Left lung (tissue), 10 donors: Measurements from ENCODE around the gene DMAP1. TPM values are rescaled to one million over a fixed set of nuclear protein-coding genes. Genes with fewer than 3 reads are reported as not detected.
A peak's percentile ranks its signal among the peaks of the same experiment; 100 is the strongest.

Experiments used
- ATAC-seq: fragments of 200-7000 bp; cut with Tn5 transposase; one replicate; pipeline ENCODE4 v1.9.1; 2020; ENCODE audit warnings: moderate library complexity
- DNase-seq, 4 donors: peaks; one replicate each; pipeline ENCODE4 v3.0.0-alpha.2; 2013 to 2020
- H3K27ac ChIP-seq, 2 donors: fragments of 200-600 bp; sonication (generic) in 1 of 2; one replicate each; pipeline versions ENCODE4 v1.5.0 to v1.8.0; 2020 to 2021
- H3K27me3 ChIP-seq, 2 donors: fragments of 200-600 bp; sonication (generic) in 1 of 2; one replicate each; pipeline versions ENCODE4 v1.5.0 to v1.8.0; 2020 to 2021
- H3K36me3 ChIP-seq, 2 donors: fragments of 200-600 bp; sonication (generic) in 1 of 2; one replicate each; pipeline versions ENCODE4 v1.5.0 to v1.8.0; 2020 to 2021
- H3K4me1 ChIP-seq, 2 donors: fragments of 200-600 bp; one replicate each; pipeline ENCODE4 v1.8.0; 2021
- H3K4me3 ChIP-seq, 2 donors: fragments of 200-600 bp; sonication (generic) in 1 of 2; one replicate each; pipeline versions ENCODE4 v1.5.0 to v1.8.0; 2020 to 2021; ENCODE audit warnings: mild to moderate bottlenecking in 1 of 2
- H3K9me3 ChIP-seq, 2 donors: fragments of 200-600 bp; sonication (generic) in 1 of 2; one replicate each; pipeline versions ENCODE4 v1.5.0 to v1.8.0; 2020 to 2021
- intact Hi-C, 2 donors: fragments of 100-400 bp; cut with DNase I; formaldehyde crosslinking; loops; one replicate each; pipeline versions ENCODE4 v1.11.2 to v1.14.2; 2022
- polyA plus RNA-seq, 6 donors: library from polyadenylated mRNA; unstranded; fragments of 120-200 nt; gene quantifications; one replicate each; pipeline ENCODE4 v1.2.1, GENCODE V29; 2013; ENCODE audit not compliant: insufficient read length in 6 of 6
- total RNA-seq, 2 donors: library from RNA; stranded (reverse); fragmentation: NEBNext Ultra II Directional; extraction: Animal tissue kit (Norgen Biotek cat#: 25700); gene quantifications; one replicate each; pipeline ENCODE4 v1.2.1, GENCODE V29; 2021
- TF ChIP-seq, protein P1 (sequence below), 2 donors: fragments of 200-600 bp; sonication (generic) in 1 of 2; IDR thresholded peaks; one replicate each; pipeline versions ENCODE4 v1.5.0 to v1.8.0; 2021; ENCODE audit warnings: antibody characterized with exemption in 2 of 2
- donor health status: DM: no; HTN: yes; CAD: no.
- donor health status: DM: no; HTN: no; CAD: no.

Gene DMAP1
- total and polyA plus RNA-seq, 8 donors: 25.6 to 76.2 (median 66.5) TPM

DNA sequence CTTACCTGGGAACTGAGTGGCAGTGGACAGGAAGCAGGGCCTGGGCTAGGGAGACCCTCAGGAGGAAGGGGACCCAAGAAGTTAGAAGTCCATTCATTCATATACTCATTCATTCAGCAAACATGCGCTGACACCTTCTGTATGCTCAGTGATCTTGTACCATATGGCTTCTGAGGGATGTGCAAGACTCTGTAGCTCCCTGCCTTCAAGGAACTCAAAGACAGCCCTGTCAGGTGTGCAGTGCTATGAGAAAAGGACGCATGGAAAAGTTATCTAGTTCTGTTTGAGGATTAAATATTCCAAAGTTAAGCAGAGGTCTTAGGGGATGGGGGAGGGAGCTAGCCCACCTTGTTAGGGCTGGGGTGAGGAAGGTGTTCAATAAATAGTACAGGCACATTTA lies 12.5 kb downstream of the DMAP1 start:
- intact Hi-C loops: no loop called here
- no peak for ATAC-seq

DNA sequence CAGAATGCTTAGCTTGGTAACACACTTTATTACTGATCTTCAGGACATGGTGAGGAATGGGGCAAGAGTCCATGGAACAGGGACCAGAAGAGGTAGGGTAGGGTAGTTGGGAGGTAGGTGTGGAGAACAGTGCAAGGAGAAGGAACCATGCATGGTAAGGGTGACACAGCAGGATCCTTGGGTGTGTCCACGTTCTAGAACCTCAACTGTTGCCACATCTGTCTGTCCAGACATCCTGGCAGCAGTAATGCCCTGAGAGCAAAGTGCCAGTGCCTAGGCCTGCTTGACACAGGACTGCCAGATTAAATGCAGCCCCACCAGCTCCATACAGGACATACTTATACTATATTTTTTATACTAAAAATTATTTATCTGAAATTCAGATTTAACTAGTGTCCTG lies 13.9 kb downstream of the DMAP1 start:
- H3K36me3 ChIP-seq: peaks cover 0 to 9% of the 10 kb centered on the region in 2 donors
- H3K9me3 ChIP-seq: no peaks in the 10 kb centered on the region
- ATAC-seq (no peak), DNase-seq (no peak)
- H3K4me3 ChIP-seq: no peak overlapping the region
- peak overlapping the region in 1 of 2 donors; percentile 45 for H3K27ac ChIP-seq
- no peaks in the 10 kb centered on the region for H3K27me3 ChIP-seq
- TF ChIP-seq, protein P1, sequence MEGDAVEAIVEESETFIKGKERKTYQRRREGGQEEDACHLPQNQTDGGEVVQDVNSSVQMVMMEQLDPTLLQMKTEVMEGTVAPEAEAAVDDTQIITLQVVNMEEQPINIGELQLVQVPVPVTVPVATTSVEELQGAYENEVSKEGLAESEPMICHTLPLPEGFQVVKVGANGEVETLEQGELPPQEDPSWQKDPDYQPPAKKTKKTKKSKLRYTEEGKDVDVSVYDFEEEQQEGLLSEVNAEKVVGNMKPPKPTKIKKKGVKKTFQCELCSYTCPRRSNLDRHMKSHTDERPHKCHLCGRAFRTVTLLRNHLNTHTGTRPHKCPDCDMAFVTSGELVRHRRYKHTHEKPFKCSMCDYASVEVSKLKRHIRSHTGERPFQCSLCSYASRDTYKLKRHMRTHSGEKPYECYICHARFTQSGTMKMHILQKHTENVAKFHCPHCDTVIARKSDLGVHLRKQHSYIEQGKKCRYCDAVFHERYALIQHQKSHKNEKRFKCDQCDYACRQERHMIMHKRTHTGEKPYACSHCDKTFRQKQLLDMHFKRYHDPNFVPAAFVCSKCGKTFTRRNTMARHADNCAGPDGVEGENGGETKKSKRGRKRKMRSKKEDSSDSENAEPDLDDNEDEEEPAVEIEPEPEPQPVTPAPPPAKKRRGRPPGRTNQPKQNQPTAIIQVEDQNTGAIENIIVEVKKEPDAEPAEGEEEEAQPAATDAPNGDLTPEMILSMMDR (IDR thresholded peaks at IDR 0.05): no peak
- peaks cover 0 to 5% of the 10 kb centered on the region in 2 donors for H3K4me1 ChIP-seq
- intact Hi-C loops: no loop called here

More for the DNA sequence above, 12.5 kb downstream of the DMAP1 start:
- Histone ChIP-seq H3K4me1 (peaks cover 0 to 5% of the 10 kb centered on the region in 2 donors), H3K4me3 (no peak overlapping the region), H3K36me3 (peaks cover 0 to 15% of the 10 kb centered on the region in 2 donors), H3K27ac (no peak overlapping the region), H3K9me3 (no peaks in the 10 kb centered on the region), H3K27me3 (no peaks in the 10 kb centered on the region)
- no peak for DNase-seq
- TF ChIP-seq, protein P1 (IDR thresholded peaks at IDR 0.05): no peak

- peaks cover 0 to 5% of the 10 kb centered on the region in 2 donors for H3K4me1 ChIP-seq
- no peak for ATAC-seq
- no peak overlapping the region for H3K27ac ChIP-seq
Observed at GRCh38 chr1:44228218-44228617, 14.9 kb downstream of the DMAP1 start.

DNA sequence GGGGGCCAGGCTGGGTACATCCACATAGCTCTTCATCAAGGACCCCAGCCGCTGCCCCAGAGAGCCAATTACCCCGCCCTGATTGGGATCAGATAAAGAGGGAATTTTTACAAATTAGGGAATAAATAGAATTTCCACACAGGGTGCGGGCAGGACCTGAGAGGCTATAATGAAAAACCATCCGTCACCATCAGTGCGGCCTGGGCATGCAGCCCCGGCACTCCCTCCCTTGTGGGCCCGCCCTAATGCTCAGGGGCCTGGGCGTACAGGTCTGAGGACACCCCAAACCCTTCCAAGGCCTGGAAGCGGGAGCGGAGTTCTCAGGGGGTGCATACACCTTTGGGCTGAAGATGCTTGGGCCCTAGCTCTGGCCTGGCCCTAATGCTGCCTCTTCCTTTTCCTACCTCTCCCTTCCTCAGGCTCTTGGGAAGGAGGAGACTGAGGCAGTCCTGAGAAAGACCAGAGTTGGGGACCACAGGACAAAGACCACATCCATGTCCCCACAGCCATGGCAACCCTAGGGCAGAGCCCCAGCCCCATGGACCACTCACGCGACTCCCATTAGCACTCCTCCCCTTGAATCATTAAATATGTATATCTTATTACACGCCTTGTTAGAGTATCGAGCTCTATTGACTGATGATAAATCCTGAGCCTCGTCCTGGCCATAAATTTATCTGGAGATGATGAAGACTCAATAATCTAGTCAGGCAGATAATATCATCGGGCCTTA lies 16.3 kb downstream of the DMAP1 start:
- peaks cover 0 to 8% of the 10 kb centered on the region in 2 donors for H3K36me3 ChIP-seq
- no peak overlapping the region for H3K4me3 ChIP-seq
- no peak for ATAC-seq
- intact Hi-C loops: no loop called here
- H3K9me3 ChIP-seq: no peaks in the 10 kb centered on the region
- H3K27ac ChIP-seq: no peak overlapping the region
- H3K4me1 ChIP-seq: peaks cover 0 to 5% of the 10 kb centered on the region in 2 donors
- TF ChIP-seq, protein P1 (IDR thresholded peaks at IDR 0.05): no peak
- DNase-seq: peak in 1 of 4 donors; percentile 37
- no peaks in the 10 kb centered on the region for H3K27me3 ChIP-seq

More at GRCh38 chr1:44228218-44228617, 14.9 kb downstream of the DMAP1 start:
- Histone ChIP-seq H3K36me3 (peaks cover 0 to 8% of the 10 kb centered on the region in 2 donors), H3K4me3 (no peak overlapping the region), H3K9me3 (no peaks in the 10 kb centered on the region), H3K27me3 (no peaks in the 10 kb centered on the region)
- TF ChIP-seq, protein P1 (IDR thresholded peaks at IDR 0.05): no peak
- no peak for DNase-seq
- intact Hi-C loops: no loop called here

GRCh38 chr1:44230796-44231195 lies 17.5 kb downstream of the DMAP1 start:
- H3K27ac ChIP-seq: no peak overlapping the region
- H3K4me1 ChIP-seq: peaks cover 0 to 5% of the 10 kb centered on the region in 2 donors
- intact Hi-C loops: no loop called here
- TF ChIP-seq, protein P1 (IDR thresholded peaks at IDR 0.05): no peak
- H3K27me3 ChIP-seq: no peaks in the 10 kb centered on the region
- H3K36me3 ChIP-seq: peaks cover 0 to 8% of the 10 kb centered on the region in 2 donors
- no peaks in the 10 kb centered on the region for H3K9me3 ChIP-seq
- no peak overlapping the region for H3K4me3 ChIP-seq
- DNase-seq (no peak), ATAC-seq (no peak)
